Activated T-cell treated with anti-CD3 and anti-CD28 coated beads, Interleukin-2, amount 50 U/mL, for 1 hour (primary cell): ENCODE results near the gene SLC25A11.

Experiments
- DNase-seq: peaks from one replicate; pipeline ENCODE4 v3.0.0-alpha.2; 2020

Gene SLC25A11

DNA sequence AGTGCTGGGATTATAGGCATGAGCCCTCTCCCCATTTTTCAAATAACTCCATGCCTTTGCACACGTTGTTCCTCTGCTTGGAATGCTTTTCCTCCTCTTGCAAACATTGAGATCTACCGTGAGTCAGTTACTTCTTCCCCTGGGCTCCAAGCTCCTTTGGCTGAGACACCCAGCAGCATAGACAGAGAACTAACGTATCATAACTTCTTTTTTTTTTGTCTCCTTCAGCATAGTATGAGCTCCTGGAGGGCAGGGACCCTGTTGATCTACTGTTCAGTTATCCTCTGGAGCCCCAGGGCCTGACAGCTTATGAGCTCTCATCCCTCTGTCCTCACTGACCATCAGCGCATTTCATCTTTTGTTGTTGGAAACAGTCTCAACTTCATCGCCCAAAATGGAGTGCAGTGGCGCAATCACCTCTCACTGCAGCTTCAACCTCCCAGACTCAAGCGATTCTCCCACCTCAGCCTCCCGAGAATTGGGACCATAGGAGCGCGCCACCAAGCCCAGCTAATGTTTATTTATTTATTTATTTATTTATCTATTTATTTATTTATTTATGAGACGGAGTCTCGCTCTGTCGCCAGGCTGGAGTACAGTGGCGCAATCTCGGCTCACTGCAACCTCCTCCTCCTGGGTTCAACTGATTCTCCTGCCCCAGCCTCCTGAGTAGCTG, 25.6 kb upstream of the SLC25A11 start:
- no peak for DNase-seq

DNA sequence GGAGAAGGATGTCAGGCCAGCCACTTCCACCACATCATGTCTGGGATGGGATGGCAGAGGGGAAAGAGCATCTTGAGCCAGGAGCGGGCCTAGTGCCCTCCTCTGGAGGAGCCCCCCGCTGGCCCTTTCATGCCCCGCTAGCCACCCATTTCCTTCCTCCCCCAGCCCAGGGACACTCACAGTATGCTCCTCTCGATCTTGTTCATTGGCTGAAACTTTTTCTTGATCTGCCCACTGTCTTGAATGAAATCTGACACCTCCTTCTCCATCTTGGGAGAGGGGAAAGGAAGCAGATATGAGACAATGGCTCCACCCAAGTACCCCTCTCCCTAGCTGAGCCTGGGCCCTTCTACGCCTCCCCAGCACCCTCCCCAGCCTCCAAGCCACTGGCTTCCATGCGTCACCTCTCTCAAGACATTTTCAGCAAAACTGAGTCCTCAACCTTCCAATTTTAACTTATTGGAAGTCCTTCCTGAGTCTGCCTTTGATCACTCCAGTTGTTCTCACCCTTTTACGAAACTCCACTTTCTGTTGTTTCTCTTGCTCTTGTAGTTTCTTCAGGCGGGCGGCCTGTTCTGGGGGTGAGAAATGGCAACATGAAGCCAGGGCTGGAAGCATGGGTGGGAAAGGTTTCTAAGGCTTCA, 20.6 kb upstream of the SLC25A11 start:
- DNase-seq, result no peak

DNA sequence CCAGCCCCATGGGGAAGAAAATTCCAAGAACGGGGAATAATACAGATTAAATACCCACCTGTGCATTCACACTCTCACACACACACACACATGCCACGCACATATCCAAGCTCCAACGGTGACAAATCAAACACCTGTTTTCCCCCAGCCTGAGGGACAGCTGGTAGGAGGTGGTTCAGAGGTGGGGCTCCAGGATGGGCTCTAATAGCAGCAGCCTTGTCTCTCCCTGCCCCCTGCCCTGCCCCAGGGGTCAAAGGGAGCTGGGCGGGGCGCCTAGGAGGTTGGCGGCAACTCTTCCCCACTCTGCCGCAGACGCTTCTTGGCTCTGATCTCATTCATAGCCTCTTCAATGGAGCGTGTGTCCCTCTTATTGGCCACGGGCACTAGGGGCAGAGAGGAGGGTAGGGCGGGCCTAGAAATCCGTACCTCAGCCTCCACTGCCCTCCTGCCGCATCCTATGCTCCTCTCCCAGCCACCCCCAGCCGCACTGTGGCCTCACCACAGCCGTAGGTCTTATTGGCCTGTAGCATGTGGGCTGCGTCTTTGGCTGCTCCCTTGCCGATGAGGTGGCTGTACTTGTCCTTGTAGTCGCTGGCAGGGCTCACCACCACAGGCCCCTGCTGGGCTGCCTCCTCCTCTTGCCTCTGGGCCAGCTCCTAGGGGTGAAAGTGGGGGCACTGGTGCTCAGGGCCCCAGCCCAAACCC, 19.6 kb upstream of the SLC25A11 start:
- DNase-seq, result no peak

DNA sequence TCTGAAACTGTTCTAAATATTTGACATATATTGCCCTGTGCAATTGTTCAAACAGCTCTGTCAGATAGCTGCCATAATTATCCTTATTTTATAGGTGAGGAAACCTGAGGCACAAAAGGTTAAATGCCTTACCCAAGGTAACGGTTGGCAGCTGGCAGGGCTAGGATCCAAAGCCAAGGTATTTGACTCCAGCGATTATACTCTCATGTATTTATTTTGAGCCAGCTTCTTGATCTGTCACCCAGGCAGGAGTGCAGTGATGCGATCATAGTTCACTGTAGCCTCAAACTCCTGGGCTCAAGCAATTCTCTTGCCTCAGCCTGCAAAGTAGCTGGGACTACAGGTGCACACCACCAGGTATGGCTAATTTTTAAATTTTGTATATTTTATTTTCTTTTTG, 18.3 kb upstream of the SLC25A11 start:
- no peak for DNase-seq

DNA sequence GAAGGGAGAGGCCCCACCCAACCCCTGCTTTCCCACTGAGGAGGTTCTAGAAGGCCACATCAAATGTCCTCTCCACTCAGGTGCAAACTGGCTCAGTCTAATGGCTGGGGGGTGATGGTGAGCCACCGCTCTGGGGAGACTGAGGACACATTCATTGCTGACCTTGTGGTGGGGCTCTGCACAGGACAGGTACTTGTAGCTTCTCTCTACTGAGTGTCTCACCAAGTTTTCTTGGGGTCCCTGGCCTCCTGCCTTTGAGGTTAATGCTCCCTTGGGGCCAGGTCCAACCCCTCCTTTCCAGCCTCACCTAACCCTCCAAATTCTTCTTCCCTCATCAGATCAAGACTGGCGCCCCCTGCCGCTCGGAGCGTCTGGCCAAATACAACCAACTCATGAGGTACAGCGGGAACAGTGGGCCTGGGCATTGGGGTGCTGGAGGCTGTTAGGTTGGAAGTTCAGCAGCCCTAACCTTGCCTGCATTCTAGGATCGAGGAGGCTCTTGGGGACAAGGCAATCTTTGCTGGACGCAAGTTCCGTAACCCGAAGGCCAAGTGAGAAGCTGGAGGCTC, 16.7 kb upstream of the SLC25A11 start:
- DNase-seq, result peak; percentile 54

DNA sequence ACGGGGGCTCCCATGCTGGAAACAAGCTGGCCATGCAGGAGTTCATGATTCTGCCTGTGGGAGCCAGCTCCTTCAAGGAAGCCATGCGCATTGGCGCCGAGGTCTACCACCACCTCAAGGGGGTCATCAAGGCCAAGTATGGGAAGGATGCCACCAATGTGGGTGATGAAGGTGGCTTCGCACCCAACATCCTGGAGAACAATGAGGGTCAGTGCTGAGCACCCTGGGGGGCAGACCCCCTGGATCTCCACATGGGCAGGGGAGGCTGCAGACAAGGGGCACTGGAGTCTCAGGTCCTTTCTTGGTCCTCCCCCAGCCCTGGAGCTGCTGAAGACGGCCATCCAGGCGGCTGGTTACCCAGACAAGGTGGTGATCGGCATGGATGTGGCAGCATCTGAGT, 15.2 kb upstream of the SLC25A11 start:
- DNase-seq, result no peak

DNA sequence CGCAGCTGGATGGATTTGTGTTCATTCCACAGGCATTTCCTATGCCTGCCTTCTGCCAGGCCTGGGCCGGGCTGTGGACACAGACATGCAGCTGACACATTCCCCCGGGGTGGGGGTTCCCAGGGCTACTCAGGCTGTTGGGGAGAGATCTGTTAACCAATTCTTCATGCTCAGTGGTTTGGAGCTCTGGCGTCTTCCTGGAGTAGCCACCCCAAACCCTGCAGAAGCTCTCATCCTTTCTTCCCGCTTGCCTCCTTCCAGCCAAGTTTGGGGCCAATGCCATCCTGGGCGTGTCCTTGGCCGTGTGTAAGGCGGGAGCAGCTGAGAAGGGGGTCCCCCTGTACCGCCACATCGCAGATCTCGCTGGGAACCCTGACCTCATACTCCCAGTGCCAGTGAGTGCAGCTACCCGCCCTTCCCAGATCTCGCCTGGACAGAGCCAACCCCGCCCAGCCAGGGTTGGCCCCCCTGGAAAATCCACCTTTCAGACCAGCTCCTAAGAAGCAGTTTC, 13.7 kb upstream of the SLC25A11 start:
- DNase-seq, result no peak

DNA sequence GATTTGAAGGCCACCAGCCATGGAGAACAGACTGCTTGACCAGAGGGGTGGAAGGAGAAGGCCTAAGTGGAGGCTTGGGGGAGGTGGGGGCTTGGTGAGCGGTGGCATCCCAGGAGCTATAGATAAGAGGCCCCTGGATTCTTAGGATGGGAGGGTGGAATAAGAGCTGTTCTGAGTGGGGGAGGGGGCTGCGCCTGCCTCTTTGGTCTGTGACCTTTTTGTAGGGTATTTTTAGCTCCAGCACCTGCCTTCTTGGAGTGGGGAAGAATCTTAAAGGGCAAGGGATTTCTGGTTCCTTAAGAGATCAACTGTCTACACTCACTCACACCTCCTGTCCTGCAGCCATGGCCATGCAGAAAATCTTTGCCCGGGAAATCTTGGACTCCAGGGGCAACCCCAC, 11.6 kb upstream of the SLC25A11 start:
- DNase-seq, result no peak

DNA sequence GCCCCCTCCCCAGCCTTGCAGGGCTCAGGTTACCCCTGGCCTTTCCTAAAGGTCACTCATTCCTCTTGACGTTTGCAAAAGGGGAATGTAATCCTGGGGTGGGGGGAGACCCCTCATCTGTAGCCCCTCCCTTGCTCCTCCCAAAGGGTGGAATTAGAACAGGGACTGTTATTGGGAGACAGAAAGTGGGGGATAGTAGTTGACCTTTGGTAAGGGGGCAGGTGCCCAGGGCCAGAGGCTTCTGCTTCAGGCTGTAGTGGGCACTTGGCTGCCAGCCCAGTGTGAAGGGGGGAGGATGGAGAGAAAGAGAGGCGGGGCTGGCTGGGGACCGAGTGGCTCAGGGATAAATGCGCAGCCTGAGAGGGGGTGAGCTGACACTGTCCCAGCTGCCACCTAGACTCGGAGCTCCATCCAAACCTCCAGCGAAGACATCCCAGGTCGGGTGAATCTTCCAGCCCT, 10.9 kb upstream of the SLC25A11 start, which contains the start of gene ENO3:
TSS of gene ENO3 (plus strand) at position 374 of the 459 bp plus-strand sequence. CDS start 711 bp downstream, outside the sequence.
- DNase-seq, result no peak

DNA sequence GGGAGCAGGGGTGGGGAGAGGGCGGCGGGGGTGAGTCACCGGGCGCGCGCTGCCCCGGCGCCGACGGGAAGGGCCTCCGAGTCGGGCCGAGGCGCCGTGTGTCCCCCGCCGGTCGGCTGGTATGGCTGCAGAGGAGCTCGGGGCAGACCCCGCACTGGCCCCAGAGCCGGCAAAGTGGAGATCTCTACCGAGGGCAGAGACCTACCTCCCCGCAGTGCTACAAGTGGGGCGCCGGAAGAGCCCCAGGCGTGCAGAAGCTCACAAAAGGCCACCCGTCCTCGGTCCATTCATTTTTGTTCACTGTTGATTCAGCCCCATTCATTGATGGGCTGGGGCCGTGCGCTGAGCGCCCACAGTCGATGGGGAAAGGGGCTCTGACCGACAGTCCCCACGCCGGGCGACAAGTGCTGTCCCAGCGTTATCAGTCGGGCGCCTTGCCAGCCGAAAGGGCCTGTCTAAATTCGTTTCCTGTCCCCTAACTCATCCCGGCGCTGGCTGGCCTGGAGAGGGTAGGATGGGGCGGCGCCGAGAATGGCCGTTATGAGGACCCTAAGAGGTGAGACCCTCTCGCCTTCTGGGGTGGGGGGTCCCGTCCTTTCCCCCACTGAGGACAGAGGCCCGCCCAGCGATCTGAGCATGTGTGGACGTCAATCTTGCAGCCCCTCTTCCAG, 10.4 kb upstream of the SLC25A11 start:
- no peak for DNase-seq

DNA sequence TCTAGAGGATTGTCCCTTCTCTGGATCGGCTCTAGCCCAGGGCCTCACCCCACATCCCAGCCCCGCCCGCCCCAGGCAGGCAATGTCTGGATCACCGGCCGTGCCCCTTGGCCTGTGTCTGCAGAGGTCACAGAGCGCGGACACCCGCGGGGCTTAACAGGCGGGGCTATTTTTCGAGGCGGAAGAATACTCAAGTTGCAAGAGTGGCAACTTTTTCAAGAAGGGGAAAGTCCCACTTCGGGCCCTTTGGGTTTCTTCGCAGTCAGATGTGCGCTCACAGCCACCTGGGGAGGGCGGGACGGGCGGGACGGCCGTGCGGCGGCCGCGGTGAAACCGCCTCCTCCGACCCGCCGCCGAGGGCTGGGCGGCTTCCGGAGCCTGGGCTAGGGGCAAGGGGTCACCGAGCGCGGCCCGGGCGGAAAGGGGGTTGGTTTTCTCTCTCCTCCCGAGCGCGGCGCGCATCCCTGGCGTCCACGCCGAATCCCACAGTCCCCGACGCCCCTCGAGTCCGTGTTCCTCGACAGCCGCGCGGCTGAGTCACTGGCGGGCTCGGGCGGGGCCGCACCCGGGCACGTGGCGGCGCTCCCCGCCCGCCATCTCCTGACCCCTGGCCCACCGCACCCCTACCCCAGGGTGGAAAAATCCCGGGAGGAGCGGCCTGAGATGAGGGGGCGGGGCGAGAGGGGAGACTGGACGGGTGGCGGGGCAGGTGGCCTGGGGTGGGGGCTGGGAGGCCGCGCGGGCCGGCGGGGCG, 9.7 kb upstream of the SLC25A11 start:
- peak; percentile 86 for DNase-seq

DNA sequence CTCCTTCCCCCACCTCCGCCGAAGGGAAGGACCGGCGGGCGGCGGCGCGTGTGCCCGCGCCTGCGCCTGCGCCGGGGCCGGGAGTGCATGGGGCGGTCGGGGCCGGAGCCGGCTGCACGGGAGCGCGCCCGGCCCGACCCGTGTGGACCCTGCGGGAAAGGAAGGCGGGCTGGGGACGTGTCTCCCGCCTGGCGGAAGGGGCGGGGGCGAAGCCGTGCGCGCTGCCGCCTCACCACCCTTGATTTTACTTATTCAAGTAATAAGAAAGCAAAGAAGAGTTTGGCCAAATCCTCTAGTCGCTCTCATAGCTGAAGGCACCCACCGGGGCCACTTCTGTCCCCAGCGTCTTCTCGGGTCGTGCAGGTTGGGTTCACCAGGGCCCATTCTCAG, 9.1 kb upstream of the SLC25A11 start:
- peak; percentile 77 for DNase-seq

DNA sequence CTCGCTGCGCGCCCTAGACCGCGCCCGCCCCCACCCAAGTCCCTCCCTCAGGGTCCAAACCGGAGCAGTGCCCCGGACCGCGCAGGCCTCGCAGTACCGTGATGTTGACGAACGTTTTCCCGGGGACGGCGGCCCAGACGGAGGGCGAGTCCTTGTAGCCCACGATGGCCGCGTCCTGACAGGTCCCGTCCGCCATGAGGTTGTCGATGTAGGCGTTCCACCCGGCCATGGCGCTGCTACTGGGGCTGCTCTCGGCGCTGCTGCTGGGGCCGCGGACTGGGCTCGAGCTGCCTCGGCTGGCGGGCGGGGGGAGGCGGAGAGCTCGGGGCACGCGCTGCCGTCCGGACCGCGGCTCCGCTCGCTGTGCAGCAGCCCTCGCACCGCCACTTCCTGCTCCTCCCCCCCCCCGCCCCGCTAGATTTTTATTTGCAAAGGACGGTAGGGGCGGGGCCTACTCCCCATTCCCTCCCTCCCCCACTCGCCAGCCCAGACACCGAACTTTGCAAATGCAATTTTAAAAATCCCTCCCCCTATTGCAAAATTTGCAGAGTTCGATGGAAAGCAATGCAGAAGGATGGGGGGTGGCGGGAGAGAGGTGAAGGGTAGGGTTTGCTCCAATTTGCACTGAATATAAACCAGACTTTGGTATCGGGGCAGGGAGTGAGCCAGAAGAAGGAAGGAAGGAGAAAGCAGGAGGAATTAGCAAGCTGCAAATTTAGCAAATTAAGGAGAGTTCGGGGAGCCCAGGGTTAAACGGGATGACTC, 8.5 kb upstream of the SLC25A11 start, which contains the start of gene PFN1:
TSS of gene PFN1 (minus strand) at position 365 of the 765 bp plus-strand sequence. CDS start at position 229, 136 bp downstream.
- peak; percentile 88 for DNase-seq

DNA sequence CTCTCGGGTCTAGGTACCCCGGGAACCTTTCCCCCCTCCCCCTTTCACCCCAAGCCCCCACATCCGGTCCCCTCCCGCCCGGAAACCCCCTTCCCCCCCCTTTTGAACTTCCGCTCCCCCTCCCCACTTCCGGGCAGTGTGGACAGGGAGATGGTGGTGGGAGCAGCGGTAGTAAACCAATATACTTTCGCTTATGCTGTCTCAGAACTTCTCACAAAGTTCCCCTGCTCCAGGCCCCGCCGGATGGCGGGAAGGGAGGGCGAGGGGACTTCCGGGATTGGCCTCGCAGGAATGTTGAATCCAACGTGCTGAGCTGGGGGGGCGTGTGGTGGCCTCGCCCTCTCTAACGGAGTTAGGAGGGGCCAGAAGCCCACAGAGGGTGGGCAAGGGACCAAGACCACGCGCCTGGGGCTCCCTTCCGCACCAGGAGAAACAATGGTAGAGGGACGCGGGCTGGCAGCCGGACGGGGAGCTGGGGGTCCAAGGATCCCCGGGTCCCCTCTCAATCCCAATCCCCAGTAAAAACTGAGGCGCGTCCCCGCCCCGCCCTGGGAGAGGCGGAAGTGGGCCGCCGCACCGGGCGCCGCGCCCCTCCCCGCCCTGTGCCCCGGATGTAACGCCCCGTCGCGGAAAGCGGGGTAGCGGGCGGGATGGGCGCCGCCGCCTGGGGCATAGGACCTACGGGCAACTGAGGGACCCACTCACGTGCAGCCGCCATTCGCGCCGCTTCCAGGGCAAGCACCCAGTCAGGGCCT, 7.7 kb upstream of the SLC25A11 start:
- peak; percentile 72 for DNase-seq

DNA sequence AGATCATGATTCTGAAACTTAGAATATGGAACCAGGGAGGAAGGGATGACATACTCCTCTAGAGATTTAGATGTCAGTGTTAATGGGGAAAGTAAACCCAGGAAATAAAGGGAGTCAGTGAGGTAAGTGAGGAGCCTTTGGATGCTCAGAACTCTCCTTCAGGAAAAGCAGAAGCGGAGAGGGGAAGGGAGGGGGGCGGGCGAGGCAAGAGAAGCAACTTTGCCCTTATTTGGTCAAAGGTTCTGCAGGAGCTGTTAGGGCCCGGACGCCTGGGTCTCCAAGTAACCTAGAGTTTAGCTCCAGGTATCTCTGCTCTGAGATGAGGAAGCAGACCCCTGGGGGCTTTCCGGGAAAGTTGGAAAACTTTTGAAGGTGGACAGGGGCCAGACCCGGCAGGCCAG, 7.2 kb upstream of the SLC25A11 start:
- no peak for DNase-seq

DNA sequence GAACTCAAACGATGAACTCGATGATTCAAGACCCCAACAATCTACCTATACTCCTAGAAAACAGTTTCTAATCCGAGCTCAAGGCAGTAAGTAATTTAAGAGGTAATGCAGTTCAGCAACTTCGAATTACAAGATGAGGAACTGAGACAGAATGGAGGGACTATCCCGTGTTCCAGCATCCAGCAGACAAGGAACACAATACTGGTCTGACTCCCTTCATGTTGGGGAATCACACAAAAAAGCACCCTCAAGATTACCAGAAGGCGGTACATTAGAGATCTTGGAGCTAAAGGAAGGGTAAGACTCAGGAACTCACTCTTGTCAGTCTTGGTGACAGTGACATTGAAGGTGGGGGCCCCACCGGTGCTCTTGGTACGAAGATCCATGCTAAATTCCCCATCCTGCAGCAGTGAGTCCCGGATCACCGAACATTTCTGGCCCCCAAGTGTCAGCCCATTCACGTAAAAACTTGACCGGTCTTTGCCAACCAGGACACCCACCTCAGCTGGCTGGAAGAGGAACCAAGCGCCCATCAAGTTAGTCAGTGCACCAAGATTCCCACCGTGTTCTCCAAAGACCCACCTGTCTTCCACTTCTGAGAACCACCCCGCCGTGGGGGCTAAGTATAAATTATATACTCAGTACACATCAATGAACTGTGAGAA, 6.6 kb upstream of the SLC25A11 start:
- DNase-seq, result no peak

DNA sequence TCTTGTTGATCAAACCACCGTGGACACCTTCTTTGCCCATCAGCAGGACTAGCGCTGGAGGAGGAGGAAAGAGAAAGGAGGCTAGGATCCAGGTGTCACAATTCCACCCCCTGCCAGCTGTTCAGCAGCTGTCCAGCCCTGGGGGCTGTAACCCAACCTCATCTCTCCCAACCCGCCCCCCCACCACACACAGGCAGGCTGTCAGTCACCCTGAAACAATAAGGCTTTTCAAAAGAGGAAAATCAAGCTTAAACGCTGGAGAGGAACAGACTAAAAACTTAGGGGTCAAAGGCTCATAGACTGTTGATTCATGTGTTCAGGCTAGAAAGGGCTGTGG, 6.1 kb upstream of the SLC25A11 start:
- DNase-seq, result no peak

DNA sequence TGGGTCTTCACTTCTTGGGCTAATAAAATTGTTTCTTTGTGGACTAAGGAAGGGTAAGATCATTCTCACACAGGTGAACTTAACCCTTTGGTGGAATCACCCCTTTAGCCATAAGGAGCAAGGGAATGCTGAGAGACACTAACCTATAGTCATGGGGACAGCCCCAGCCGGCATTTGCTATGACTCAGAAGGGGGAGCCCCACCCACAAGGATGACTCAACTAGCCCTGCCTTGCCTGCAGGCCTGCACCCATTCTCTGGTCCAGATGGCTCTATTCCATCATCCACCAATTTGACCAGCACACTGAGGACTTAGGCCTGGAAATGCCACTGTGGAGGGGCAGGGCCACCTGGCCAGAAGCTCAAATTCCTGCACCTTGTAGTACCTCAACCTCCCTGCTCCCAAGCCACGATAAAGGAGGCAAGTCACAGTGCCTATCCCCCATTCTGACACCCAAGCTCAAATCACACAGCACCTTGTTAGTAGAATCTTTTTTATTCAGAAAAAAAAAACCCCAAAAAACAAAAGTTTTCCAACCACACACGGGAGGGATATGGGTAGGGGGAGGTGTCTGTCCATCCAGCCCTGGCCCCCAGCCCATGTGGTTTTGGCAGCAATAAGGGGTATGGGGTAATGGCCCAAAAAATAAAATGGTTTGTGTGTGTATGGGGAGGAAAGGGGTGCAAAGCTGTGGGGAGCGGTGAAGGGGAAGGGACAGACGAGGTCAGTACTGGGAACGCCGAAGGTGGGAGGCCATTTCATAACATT, 5.5 kb upstream of the SLC25A11 start:
- peak; percentile 77 for DNase-seq

DNA sequence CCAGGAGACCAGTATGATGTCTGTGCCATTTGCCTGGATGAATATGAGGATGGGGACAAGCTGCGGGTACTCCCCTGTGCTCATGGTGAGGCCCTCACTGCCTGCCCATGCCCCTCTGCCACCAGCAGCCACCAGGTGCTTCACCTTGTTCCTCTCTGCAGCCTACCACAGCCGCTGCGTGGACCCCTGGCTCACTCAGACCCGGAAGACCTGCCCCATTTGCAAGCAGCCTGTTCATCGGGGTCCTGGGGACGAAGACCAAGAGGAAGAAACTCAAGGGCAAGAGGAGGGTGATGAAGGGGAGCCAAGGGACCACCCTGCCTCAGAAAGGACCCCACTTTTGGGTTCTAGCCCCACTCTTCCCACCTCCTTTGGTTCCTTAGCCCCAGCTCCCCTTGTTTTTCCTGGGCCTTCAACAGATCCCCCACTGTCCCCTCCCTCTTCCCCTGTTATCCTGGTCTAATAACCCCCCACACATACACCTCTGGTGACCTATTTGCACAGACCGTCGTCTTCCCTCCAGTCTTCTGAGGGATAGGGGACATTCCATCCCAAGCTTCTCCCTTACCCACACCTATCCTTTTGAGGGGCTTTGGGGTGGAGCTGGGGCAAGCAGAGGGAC, 4.8 kb upstream of the SLC25A11 start:
- DNase-seq, result peak; percentile 44
